ENCODE results near the gene FUZ. TPM values are rescaled to one million over a fixed set of nuclear protein-coding genes. Genes with fewer than 3 reads are reported as not detected.
A peak's percentile ranks its signal among the peaks of the same experiment; 100 is the strongest.

FUZ gene
- total and polyA plus RNA-seq, 2 experiments from 2014 or later, result 11.7 to 21.1 TPM

GRCh38 chr19:49805822-49806619 lies 7.1 kb downstream of the FUZ start:
- H3K27ac ChIP-seq, result no peak overlapping the region
- DNase-seq, result no peak
- no peak overlapping the region for H3K4me3 ChIP-seq
- peaks cover 11% of the 10 kb centered on the region; the same call in 1 of the 2 replicates for H3F3A ChIP-seq (ENCODE audit: insufficient read depth)
- H3K9me3 ChIP-seq (ENCODE audit: low read depth), result no peaks in the 10 kb centered on the region
- H3K9me2 ChIP-seq (ENCODE audit: insufficient read depth), result no peaks in the 10 kb centered on the region
- WGBS, 2 experiments (ENCODE audit: low coverage in 1 of 2, low lambda C conversion rate in 2 of 2, missing lambda C conversion rate in 2 of 2), result 88 to 98% methylated on average over 13 to 20 of the region's 20 CpGs
- H3K9ac ChIP-seq, result no peak overlapping the region
- no peak overlapping the region for H3K4me2 ChIP-seq (ENCODE audit: unreplicated experiment)
- no peaks in the 10 kb centered on the region for H4K20me1 ChIP-seq (ENCODE audit: insufficient read depth)
- H2AFZ ChIP-seq, result no peak overlapping the region
- TF ChIP-seq EZH2 (IDR thresholded peaks at IDR 0.05; ENCODE audit: insufficient read depth, poor library complexity, severe bottlenecking) (no peak), EZH2phosphoT487 (IDR thresholded peaks at IDR 0.05; ENCODE audit: insufficient read depth, low read depth) (no peak)
- no peaks in the 10 kb centered on the region for H3K79me2 ChIP-seq (ENCODE audit: insufficient read depth)
- H3K27me3 ChIP-seq (replicated peaks; ENCODE audit: insufficient read depth), result no peaks in the 10 kb centered on the region
- H3K36me3 ChIP-seq (ENCODE audit: low read depth), result peaks cover 11% of the 10 kb centered on the region; the same call in 1 of the 2 replicates
- no peaks in the 10 kb centered on the region; the same call in 1 of the 2 replicates for H3K4me1 ChIP-seq (ENCODE audit: insufficient read depth)
- in situ Hi-C loops (cut with MboI), result no loop called here

GRCh38 chr19:49803529-49803856 lies 9.6 kb downstream of the FUZ start:
- Histone ChIP-seq H4K20me1 (ENCODE audit: insufficient read depth) (no peaks in the 10 kb centered on the region), H3K27ac (no peak overlapping the region), H3K9me2 (ENCODE audit: insufficient read depth) (no peaks in the 10 kb centered on the region), H3K9ac (no peak overlapping the region), H3K4me3 (no peak overlapping the region), H3F3A (ENCODE audit: insufficient read depth) (peaks cover 6% of the 10 kb centered on the region; the same call in 1 of the 2 replicates), H3K27me3 (replicated peaks; ENCODE audit: insufficient read depth) (no peaks in the 10 kb centered on the region), H3K36me3 (ENCODE audit: low read depth) (peaks cover 11% of the 10 kb centered on the region; the same call in 1 of the 2 replicates), H3K4me2 (ENCODE audit: unreplicated experiment) (no peak overlapping the region), H3K9me3 (ENCODE audit: low read depth) (no peaks in the 10 kb centered on the region), H3K4me1 (ENCODE audit: insufficient read depth) (no peaks in the 10 kb centered on the region), H3K79me2 (ENCODE audit: insufficient read depth) (no peaks in the 10 kb centered on the region), H2AFZ (no peak overlapping the region)
- DNase-seq, result no peak
- WGBS, 2 experiments (ENCODE audit: low coverage in 1 of 2, low lambda C conversion rate in 2 of 2, missing lambda C conversion rate in 2 of 2), result 85 to 88% methylated on average over 6 of the region's 6 CpGs
- no peak for TF ChIP-seq EZH2 (IDR thresholded peaks at IDR 0.05; ENCODE audit: insufficient read depth, poor library complexity, severe bottlenecking)
- no peak for TF ChIP-seq EZH2phosphoT487 (IDR thresholded peaks at IDR 0.05; ENCODE audit: insufficient read depth, low read depth)
- in situ Hi-C loops (cut with MboI), result no loop called here

GRCh38 chr19:49802836-49803528 lies 10.1 kb downstream of the FUZ start:
- no peak overlapping the region for H3K27ac ChIP-seq
- no peaks in the 10 kb centered on the region for H3K9me3 ChIP-seq (ENCODE audit: low read depth)
- no peaks in the 10 kb centered on the region for H3K4me1 ChIP-seq (ENCODE audit: insufficient read depth)
- H3K36me3 ChIP-seq (ENCODE audit: low read depth), result peaks cover 13% of the 10 kb centered on the region; the same call in 1 of the 2 replicates
- no peak overlapping the region for H2AFZ ChIP-seq
- no peaks in the 10 kb centered on the region for H3K79me2 ChIP-seq (ENCODE audit: insufficient read depth)
- no peak overlapping the region for H3K4me2 ChIP-seq (ENCODE audit: unreplicated experiment)
- peaks cover 5% of the 10 kb centered on the region; the same call in 1 of the 2 replicates for H3F3A ChIP-seq (ENCODE audit: insufficient read depth)
- TF ChIP-seq EZH2 (IDR thresholded peaks at IDR 0.05; ENCODE audit: insufficient read depth, poor library complexity, severe bottlenecking) (no peak), EZH2phosphoT487 (IDR thresholded peaks at IDR 0.05; ENCODE audit: insufficient read depth, low read depth) (no peak)
- WGBS, 2 experiments (ENCODE audit: low coverage in 1 of 2, low lambda C conversion rate in 2 of 2, missing lambda C conversion rate in 2 of 2), result 88% methylated on average over 24 of the region's 24 CpGs
- no peak overlapping the region for H3K9ac ChIP-seq
- no peaks in the 10 kb centered on the region for H3K27me3 ChIP-seq (replicated peaks; ENCODE audit: insufficient read depth)
- H3K9me2 ChIP-seq (ENCODE audit: insufficient read depth), result no peaks in the 10 kb centered on the region
- no peak for DNase-seq
- H4K20me1 ChIP-seq (ENCODE audit: insufficient read depth), result no peaks in the 10 kb centered on the region
- no peak overlapping the region for H3K4me3 ChIP-seq
- in situ Hi-C loops (cut with MboI), result no loop called here

- no peak overlapping the region for H3K27ac ChIP-seq
- H3K4me2 ChIP-seq (ENCODE audit: unreplicated experiment), result peak overlapping the region; percentile 60
- H3K9ac ChIP-seq, result 0 out of 2 replicates have a peak overlapping the region, but pooled peaks have one; percentile 31
- 26 to 41% methylated on average over 13 to 36 of the region's 38 CpGs for WGBS, 2 experiments (ENCODE audit: low coverage in 1 of 2, low lambda C conversion rate in 2 of 2, missing lambda C conversion rate in 2 of 2)
- H3F3A ChIP-seq (ENCODE audit: insufficient read depth), result no peaks in the 10 kb centered on the region
- H3K27me3 ChIP-seq (replicated peaks; ENCODE audit: insufficient read depth), result no peaks in the 10 kb centered on the region
- H3K36me3 ChIP-seq (ENCODE audit: low read depth), result peaks cover 18% of the 10 kb centered on the region; the same call in 1 of the 2 replicates
- no peaks in the 10 kb centered on the region for H3K9me2 ChIP-seq (ENCODE audit: insufficient read depth)
- H3K79me2 ChIP-seq (ENCODE audit: insufficient read depth), result no peaks in the 10 kb centered on the region
- in situ Hi-C loops (cut with MboI), result no loop called here
- H2AFZ ChIP-seq, result no peak overlapping the region
- no peaks in the 10 kb centered on the region for H4K20me1 ChIP-seq (ENCODE audit: insufficient read depth)
- H3K9me3 ChIP-seq (ENCODE audit: low read depth), result no peaks in the 10 kb centered on the region
- peak; percentile 92 for DNase-seq
- H3K4me3 ChIP-seq, result peak overlapping the region; percentile 42
- TF ChIP-seq EZH2 (IDR thresholded peaks at IDR 0.05; ENCODE audit: insufficient read depth, poor library complexity, severe bottlenecking) (no peak), EZH2phosphoT487 (IDR thresholded peaks at IDR 0.05; ENCODE audit: insufficient read depth, low read depth) (no peak)
- no peaks in the 10 kb centered on the region for H3K4me1 ChIP-seq (ENCODE audit: insufficient read depth)
These were observed 11.0 kb downstream of the FUZ start for GRCh38 chr19:49801966-49802661.

Measured in GM23248 (cell line).